HG03064 (cell line): Measurements from ENCODE around the gene STYXL1.

Experiments
- ATAC-seq: cut with Tn5 transposase; IDR thresholded peaks from one replicate; pipeline ENCODE4 v1.9.1; 2021; ENCODE audit warnings: low read depth; ENCODE audit not compliant: unreplicated experiment

The STYXL1 gene

GRCh38 chr7:75982306-75983064 lies 65.3 kb downstream of the STYXL1 start:
- no peak for ATAC-seq

GRCh38 chr7:75981453-75982305 lies 66.1 kb downstream of the STYXL1 start:
- ATAC-seq = no peak

DNA sequence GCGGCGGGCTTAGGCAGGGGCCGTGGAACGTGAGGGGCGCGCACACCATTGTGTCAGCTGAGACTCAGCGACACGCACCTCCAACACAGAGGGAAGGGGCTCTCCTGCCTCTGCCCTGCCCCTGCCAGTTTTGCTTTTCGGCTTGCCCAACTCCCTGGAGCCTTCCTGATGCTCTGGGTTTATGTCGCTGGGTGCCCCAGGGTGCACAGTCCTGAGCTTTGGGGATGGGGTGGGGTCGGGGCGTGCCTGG lies 66.7 kb downstream of the STYXL1 start:
- ATAC-seq = no peak

GRCh38 chr7:75980430-75981202 lies 67.2 kb downstream of the STYXL1 start:
- no peak for ATAC-seq

GRCh38 chr7:75979759-75980429 lies 67.9 kb downstream of the STYXL1 start:
- no peak for ATAC-seq

DNA sequence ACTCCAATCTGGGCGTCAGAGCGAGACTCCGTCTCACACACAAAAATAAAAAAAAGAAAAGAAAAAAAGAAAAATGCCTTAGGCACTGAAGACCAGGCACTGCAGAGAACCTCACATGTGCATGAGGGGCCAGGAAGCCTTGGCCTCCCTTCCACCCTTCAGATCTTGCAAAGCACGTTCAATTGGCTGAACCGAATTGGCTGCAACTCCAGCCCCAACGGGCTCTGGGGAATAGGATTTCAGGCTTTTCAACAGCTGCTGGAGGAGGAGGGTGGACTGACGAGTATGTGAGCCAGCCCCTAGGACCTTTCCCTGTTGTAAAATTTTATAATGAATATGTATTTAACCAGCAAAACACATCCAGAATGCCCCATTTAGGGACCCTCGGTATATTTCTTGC lies 70.1 kb downstream of the STYXL1 start:
- no peak for ATAC-seq

DNA sequence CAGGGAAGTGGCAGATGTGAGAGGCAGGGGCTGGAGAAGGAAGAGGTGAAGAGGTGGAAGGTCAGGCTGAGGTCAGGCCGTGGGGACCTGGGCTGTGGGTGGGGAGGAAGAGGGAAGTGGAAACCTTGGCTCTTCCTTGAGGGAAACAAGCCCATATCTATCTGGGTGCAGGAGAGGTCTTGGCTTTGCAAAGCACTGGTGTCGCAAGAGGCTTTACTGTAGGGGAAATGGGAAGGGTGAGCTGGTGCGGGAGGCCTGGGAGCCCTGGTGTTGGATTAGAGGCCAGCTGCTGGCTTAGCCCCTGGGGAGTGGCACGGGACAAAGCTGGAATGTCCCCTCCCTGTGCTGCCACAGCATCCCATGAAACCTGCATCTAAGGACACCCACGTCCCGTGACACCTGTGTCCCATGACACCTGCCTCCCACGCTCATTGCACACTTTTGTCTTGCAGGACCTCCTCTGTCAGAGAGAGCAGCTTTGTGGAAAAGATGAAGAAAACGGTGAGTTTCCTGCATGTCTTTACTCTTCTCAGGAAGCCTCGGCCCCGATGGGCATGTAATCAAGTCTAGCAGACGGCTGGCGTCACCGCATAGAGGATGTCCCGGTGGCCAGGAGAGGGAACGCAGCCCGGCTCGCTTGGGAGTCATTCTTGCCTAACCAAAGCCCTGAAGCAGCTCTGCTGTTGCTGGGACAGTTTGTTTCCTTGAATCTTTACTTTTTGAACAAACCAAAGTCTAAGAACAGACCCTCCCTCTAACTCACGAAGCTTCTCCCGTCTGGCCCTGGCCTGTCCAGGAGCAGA lies 75.6 kb downstream of the STYXL1 start:
- ATAC-seq = no peak

GRCh38 chr7:75971309-75971960 lies 76.4 kb downstream of the STYXL1 start:
- ATAC-seq = no peak

DNA sequence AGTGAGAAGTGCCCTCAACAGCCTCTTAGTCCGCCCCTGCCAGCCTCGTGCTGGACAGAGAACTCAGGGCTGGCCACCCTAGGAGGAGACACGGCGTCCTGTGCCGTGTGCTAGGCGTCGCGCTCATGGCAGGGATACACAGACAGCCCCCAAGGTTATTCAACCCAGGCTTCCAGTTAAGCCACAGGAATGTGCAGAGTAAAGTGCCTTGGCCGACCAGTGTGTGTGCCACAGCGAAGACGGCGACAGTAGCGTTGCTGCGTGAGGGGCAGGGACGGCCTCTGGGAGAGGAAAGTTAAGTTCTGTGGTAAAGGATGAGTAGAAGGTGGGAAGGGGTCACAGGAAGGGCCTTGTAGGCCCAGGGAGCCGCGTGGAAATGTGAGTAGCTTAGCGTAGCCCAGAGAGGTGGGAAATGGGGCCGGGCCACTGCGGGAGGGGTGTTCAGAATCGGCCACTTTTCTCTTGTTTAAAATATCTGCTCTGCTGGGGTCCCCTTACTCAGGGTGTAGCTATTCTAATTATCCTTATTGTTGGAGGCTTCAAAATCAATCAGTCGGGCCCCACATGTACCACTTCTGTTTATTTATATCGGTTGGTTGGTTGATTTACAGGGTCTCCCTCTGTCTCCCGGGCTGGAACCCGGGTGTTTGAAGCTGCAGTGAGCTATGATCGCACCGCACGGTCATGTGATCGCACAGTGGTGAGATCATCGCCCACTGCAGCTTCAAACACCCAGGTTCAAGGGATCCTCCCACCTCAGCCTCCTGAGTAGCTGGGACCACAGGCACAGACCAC lies 77.9 kb downstream of the STYXL1 start:
- no peak for ATAC-seq

DNA sequence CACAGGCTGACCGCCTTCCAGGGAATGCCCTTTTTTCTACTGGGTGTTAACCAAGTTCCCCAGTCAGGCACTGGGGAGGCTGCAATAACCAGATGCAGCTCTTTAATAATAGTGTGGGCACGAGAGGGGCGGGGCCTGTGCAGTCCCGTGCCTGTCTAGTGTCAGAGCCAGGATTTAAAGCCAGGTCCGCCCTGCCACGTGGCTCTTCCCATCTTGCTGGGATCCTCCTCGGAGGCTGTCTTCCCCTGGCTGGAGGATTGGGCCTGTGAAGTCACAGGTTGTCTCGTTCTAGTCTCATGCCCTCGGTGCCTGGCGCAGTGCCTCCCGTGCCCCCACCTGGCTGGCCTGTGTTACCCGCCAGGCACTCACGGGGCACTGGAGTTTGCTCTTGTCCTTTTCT lies 78.6 kb downstream of the STYXL1 start:
- ATAC-seq = no peak

DNA sequence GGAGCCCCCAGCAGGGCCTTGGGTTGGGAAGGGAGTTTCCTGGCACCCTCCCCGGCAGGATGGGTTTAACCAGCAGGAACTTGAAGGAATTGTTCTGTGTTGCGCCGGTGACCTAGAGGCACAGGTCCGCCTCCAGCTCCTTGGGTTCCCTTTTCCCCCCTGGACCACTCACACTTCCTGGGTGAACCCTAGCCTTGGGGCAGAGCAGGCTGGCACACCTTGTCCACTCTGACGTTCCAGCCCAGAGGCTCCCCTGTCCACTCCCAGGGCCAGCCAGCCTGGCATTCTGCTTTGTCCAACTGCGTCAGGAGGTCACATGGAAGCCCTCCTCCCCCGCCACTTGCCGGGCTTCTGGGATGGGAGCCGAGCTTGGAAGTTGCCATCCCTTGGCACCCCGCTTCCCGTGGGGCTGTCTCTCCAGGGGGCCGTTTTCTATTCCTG lies 79.2 kb downstream of the STYXL1 start:
- ATAC-seq = no peak

- ATAC-seq = no peak
These were observed 79.8 kb downstream of the STYXL1 start for GRCh38 chr7:75968012-75968411.

- no peak for ATAC-seq
These were observed 80.3 kb downstream of the STYXL1 start for GRCh38 chr7:75967487-75967997.

DNA sequence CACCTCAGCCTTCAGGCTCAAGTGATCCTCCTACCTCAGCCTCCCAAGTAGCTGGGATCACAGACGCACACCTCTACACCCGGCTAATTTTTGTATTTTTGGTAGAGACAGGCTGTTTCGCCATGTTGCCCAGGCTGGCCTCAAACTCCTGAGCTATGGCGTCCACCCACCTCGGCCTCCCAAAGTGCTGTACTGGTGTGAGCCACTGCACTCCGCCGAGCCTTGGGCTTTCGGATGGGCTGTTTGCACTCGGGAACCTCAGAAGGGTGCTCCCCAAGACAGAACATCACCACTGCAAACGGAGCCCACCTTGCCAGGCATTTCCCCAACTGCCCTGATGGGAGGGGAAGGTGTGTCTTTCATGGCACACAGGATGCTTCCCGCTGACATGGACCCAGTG lies 80.7 kb downstream of the STYXL1 start:
- ATAC-seq = no peak

DNA sequence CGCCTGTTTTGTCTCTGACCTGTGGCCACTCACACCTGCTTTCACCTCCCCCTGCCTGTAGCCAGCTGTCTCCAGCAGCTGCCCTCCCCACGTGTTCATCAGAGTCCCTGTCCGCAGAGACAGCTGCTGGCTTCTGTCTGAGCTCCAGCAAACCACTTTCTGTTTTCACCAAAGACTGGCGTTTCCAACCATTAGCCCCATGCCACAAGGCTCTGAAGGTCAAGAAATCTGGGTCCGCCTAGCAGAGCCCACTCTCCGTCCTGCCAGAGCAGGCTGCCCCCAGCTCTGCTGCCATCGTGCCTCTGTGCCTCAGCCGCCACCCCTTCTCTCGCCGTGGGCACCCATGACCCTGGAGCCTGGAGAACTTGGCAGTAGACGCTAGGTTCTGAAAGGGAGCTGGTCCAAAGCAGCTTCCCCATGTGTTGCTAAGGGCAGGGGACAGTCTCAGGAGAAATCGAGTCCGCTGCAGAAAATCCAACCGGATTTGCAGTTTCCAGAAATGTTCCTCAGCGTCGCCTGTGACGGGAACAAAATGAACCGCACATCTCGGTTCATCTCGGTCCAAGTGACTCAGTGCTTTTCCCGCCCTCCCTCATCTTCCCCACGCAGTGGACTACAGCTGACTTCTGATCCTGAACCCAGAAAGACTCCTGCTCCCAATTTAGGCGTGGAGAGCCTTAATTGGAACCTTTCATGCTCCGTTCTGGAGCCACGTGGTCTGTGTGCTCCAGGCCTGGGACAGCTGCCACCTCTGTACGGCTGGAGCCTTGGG lies 81.4 kb downstream of the STYXL1 start:
- no peak for ATAC-seq

DNA sequence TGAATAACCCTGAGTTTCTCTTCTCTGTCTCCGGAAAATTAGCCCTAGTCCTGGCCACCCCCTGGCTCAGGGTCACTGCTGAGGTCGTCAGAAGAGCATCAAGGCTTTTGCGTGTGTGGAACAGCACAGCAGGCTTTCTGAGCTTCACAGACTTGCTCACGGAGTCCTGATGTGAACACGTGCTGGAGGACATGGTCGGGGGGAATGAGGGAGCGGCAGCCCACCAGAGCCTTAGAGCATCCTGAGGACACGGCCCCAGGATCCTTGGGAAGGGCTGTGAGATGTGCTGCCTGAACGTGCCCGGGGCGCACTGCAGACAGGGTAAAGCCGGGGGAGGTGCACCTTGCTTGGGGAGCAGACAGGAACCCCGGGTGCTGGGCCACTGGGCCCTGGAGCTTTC lies 82.2 kb downstream of the STYXL1 start:
- ATAC-seq = no peak

- ATAC-seq = no peak
These were observed 84.3 kb downstream of the STYXL1 start for GRCh38 chr7:75963381-75963995.
